ENCODE results near the gene PSTPIP1. TPM values are rescaled to one million over a fixed set of nuclear protein-coding genes. Genes with fewer than 3 reads are reported as not detected.

PSTPIP1 gene
- polyA plus RNA-seq, 1 donor (not counting 4 experiments of a cell fraction or from before 2014, with no cell fraction given), result 9.6 TPM

DNA sequence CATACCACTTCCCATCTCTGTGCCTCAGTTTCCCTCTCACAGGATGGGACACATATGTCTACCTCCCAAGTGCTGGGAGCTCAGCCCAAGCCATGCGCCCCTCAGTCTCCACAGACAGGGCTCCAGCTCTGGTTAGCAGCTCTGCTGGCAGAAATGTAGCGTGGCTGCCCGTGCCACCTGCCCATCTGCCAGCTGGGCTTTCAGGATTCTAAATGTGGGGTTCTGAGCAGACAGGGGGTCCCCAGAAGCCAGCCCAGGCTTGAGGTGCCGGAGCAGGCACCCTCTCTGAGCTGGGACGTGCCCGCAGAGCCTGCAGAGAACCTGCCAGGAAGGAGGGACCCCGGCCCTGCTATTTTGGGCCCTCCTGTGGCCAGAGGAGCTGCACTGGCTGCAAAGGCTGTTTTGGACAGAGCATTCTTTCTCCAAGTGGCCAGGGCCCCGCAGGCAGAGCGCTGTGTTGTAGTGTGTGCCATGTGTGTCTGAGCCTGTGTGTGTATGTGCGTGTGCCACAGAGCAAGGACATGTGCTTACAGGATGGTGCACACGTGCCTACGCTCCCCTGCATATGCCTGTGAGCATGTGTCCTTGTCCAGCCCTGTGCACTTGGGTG, 31.7 kb downstream of the PSTPIP1 start:
- no peak overlapping the region for H3K27ac ChIP-seq (ENCODE audit: control insufficient read depth, insufficient read depth, low read length)
- dilution Hi-C loops (cut with MboI; ENCODE audit: extremely low pct_ligation_motif_present, low sequenced_read_pairs), result no loop called here
- H3K9me1 ChIP-seq (ENCODE audit: control insufficient read depth, extremely low read depth, insufficient read depth, low read length), result no peaks in the 10 kb centered on the region
- H3K9ac ChIP-seq (ENCODE audit: control insufficient read depth, extremely low read depth, insufficient read depth, low read length), result no peak overlapping the region
- H2AFZ ChIP-seq (ENCODE audit: control insufficient read depth, low read length), result no peak overlapping the region
- peaks cover 0 to 8% of the 10 kb centered on the region in 2 experiments for H3K36me3 ChIP-seq (ENCODE audit: control insufficient read depth in 2 of 2, extremely low read depth in 1 of 2, insufficient read depth in 2 of 2, low read length in 2 of 2)
- H3K4me1 ChIP-seq (ENCODE audit: control insufficient read depth, extremely low read depth, insufficient read depth, low read length), result peaks cover 10% of the 10 kb centered on the region
- no peak overlapping the region for H3K4me2 ChIP-seq (ENCODE audit: control insufficient read depth, extremely low read depth, insufficient read depth, low read depth, low read length)
- DNase-seq (ENCODE audit: low read depth, low spot score) (no peak), FAIRE-seq (no peak)
- H3K27me3 ChIP-seq (ENCODE audit: control insufficient read depth, extremely low read depth, insufficient read depth, low read length), result no peaks in the 10 kb centered on the region
- H3K9me3 ChIP-seq (ENCODE audit: control insufficient read depth, low read depth, low read length), result no peaks in the 10 kb centered on the region
- H4K20me1 ChIP-seq (ENCODE audit: control insufficient read depth, extremely low read depth, insufficient read depth, low read length), result no peaks in the 10 kb centered on the region
- TF ChIP-seq EZH2 (IDR thresholded peaks at IDR 0.05; ENCODE audit: low read length), result no peak
- TF ChIP-seq, protein P1, sequence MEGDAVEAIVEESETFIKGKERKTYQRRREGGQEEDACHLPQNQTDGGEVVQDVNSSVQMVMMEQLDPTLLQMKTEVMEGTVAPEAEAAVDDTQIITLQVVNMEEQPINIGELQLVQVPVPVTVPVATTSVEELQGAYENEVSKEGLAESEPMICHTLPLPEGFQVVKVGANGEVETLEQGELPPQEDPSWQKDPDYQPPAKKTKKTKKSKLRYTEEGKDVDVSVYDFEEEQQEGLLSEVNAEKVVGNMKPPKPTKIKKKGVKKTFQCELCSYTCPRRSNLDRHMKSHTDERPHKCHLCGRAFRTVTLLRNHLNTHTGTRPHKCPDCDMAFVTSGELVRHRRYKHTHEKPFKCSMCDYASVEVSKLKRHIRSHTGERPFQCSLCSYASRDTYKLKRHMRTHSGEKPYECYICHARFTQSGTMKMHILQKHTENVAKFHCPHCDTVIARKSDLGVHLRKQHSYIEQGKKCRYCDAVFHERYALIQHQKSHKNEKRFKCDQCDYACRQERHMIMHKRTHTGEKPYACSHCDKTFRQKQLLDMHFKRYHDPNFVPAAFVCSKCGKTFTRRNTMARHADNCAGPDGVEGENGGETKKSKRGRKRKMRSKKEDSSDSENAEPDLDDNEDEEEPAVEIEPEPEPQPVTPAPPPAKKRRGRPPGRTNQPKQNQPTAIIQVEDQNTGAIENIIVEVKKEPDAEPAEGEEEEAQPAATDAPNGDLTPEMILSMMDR (optimal IDR thresholded peaks at IDR 0.05 in 1 of 3, IDR thresholded peaks at IDR 0.05 in 1 of 3, conservative IDR thresholded peaks at IDR 0.05 in 1 of 3; ENCODE audit: extremely low read depth in 1 of 3, insufficient read depth in 2 of 3, low read length in 3 of 3), result no peak
- no peak overlapping the region for H3K4me3 ChIP-seq (ENCODE audit: control insufficient read depth in 2 of 3, extremely low read depth in 1 of 3, insufficient read depth in 2 of 3, low read depth in 1 of 3, low read length in 3 of 3)
- no peaks in the 10 kb centered on the region for H3K79me2 ChIP-seq (ENCODE audit: control insufficient read depth, insufficient read depth, low read length)

DNA sequence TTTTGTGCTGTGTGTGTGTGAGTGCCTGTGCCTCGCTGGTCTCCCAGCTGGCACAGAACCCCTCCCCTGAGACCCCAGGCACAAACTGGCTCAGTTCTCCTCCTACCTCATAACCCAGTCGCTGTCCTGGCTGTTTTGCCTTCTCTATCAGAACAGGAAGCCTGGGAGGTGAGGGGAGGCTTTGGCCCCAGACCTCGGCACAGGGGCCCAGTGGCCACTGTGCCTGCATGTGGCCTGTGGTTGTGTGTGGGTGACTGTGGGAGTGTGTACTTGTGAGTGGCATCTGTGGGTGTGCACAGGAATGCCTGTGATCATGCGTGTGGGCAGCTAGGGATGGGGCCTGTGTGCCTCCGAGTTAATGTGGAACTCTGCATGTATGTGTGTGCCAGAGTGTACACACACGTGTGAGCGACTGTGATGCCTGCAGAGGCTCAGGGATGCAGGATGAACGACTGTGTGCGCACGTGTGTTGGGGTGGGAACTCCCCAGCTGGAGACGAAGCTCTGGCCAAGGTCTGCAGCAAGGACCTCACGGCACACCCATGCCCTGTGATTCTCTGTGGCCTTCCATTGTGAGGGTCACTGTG, 32.3 kb downstream of the PSTPIP1 start:
- DNase-seq (ENCODE audit: low read depth, low spot score), result no peak

More for the DNA sequence above, 32.3 kb downstream of the PSTPIP1 start:
- H4K20me1 ChIP-seq (ENCODE audit: control insufficient read depth, extremely low read depth, insufficient read depth, low read length), result no peaks in the 10 kb centered on the region
- no peak overlapping the region for H3K4me3 ChIP-seq (ENCODE audit: control insufficient read depth in 2 of 3, extremely low read depth in 1 of 3, insufficient read depth in 2 of 3, low read depth in 1 of 3, low read length in 3 of 3)
- no peaks in the 10 kb centered on the region for H3K9me3 ChIP-seq (ENCODE audit: control insufficient read depth, low read depth, low read length)
- H3K9ac ChIP-seq (ENCODE audit: control insufficient read depth, extremely low read depth, insufficient read depth, low read length), result no peak overlapping the region
- FAIRE-seq, result no peak
- H3K9me1 ChIP-seq (ENCODE audit: control insufficient read depth, extremely low read depth, insufficient read depth, low read length), result no peaks in the 10 kb centered on the region
- H3K4me2 ChIP-seq (ENCODE audit: control insufficient read depth, extremely low read depth, insufficient read depth, low read depth, low read length), result no peak overlapping the region
- peaks cover 4% of the 10 kb centered on the region for H3K4me1 ChIP-seq (ENCODE audit: control insufficient read depth, extremely low read depth, insufficient read depth, low read length)
- peaks cover 0 to 8% of the 10 kb centered on the region in 2 experiments for H3K36me3 ChIP-seq (ENCODE audit: control insufficient read depth in 2 of 2, extremely low read depth in 1 of 2, insufficient read depth in 2 of 2, low read length in 2 of 2)
- no peaks in the 10 kb centered on the region for H3K79me2 ChIP-seq (ENCODE audit: control insufficient read depth, insufficient read depth, low read length)
- H3K27me3 ChIP-seq (ENCODE audit: control insufficient read depth, extremely low read depth, insufficient read depth, low read length), result no peaks in the 10 kb centered on the region
- no peak overlapping the region for H2AFZ ChIP-seq (ENCODE audit: control insufficient read depth, low read length)
- dilution Hi-C loops (cut with MboI; ENCODE audit: extremely low pct_ligation_motif_present, low sequenced_read_pairs), result no loop called here
- no peak for TF ChIP-seq EZH2 (IDR thresholded peaks at IDR 0.05; ENCODE audit: low read length)
- TF ChIP-seq, protein P1 (optimal IDR thresholded peaks at IDR 0.05 in 1 of 3, IDR thresholded peaks at IDR 0.05 in 1 of 3, conservative IDR thresholded peaks at IDR 0.05 in 1 of 3; ENCODE audit: extremely low read depth in 1 of 3, insufficient read depth in 2 of 3, low read length in 3 of 3), result no peak
- H3K27ac ChIP-seq (ENCODE audit: control insufficient read depth, insufficient read depth, low read length), result no peak overlapping the region
